Muscle layer of colon (tissue), 2 donors: ENCODE measurements around the gene SPIC.

Experiments
- H3K27ac ChIP-seq: one replicate; pipeline ENCODE4 v1.7.0; 2013; ENCODE audit warnings: low read depth, mild to moderate bottlenecking, low read length, moderate library complexity
- H3K27me3 ChIP-seq, 2 donors: one replicate each; pipeline ENCODE4 v1.7.0; 2013; ENCODE audit warnings: low read length in 2 of 2, mild to moderate bottlenecking in 2 of 2; ENCODE audit not compliant: insufficient read depth in 2 of 2, control insufficient read depth in 1 of 2
- H3K36me3 ChIP-seq: one replicate; pipeline ENCODE4 v1.7.0; 2013; ENCODE audit warnings: mild to moderate bottlenecking, low read length; ENCODE audit not compliant: insufficient read depth
- H3K4me1 ChIP-seq: one replicate; pipeline ENCODE4 v1.7.0; 2013; ENCODE audit warnings: mild to moderate bottlenecking, low read length; ENCODE audit not compliant: insufficient read depth
- H3K4me3 ChIP-seq, 2 donors: one replicate each; pipeline ENCODE4 v1.7.0; 2013; ENCODE audit warnings: low read length in 2 of 2, low read depth in 1 of 2, mild to moderate bottlenecking in 1 of 2, moderate library complexity in 1 of 2
- H3K9ac ChIP-seq: one replicate; pipeline ENCODE4 v1.7.0; 2013; ENCODE audit warnings: low read length
- H3K9me3 ChIP-seq: one replicate; pipeline ENCODE4 v1.7.0; 2013; ENCODE audit warnings: mild to moderate bottlenecking, low read length
- donor health status: abdominal sarcoma.
- donor health status: Adenocarcinoma of cecum.

Gene SPIC

DNA sequence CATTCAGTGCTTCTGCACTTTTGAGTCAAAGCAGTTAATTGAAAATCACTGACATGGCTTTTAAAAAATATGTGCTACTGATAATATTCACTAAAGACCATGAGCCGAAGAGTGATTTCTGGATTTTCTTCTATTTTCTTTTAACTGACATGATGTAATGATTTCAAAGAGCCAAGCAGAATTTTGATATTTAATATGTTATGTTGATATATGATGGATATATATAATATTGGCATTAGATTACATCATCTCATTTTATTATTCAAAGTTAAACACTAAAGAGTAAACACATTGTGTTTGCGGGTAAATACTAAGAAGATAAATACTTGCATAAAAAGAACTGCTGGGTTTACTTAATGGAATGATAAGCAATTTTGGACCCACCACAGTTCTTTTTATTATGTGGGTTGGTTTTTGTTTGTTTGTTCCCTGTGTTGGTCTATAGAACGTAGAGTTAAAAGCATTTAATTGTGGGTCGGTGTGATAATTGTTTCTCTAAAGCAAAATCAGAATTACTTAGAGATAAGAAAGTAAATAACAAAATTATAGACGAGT, 692 bp downstream of the SPIC start:
- Histone ChIP-seq H3K27ac (no peak overlapping the region), H3K36me3 (no peaks in the 10 kb centered on the region), H3K9me3 (no peaks in the 10 kb centered on the region), H3K4me3 (no peak overlapping the region), H3K27me3 (no peaks in the 10 kb centered on the region), H3K9ac (no peak overlapping the region), H3K4me1 (no peaks in the 10 kb centered on the region)

DNA sequence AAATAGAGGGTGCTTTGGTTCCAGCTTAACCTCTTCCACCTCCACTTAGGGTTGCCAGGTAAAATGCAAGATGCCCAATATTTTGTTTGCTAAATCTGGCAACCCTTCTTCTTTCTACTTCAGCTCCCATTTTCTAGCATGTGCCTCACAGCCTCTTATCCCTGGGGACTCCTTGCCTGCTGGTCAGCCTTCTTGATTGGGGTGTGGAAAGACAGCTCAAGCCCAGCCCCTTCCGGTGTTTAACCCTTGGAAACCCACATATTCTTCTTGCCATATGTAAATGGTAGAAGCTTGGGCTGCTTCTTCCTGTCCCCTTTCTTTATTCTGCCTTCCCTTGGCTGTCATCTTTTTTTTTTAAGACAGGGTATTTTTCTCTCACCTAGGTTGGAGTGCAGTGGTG, 5.7 kb downstream of the SPIC start:
- H3K4me1 ChIP-seq: no peaks in the 10 kb centered on the region
- H3K9ac ChIP-seq: no peak overlapping the region
- no peak overlapping the region for H3K27ac ChIP-seq
- no peaks in the 10 kb centered on the region for H3K27me3 ChIP-seq
- no peaks in the 10 kb centered on the region for H3K9me3 ChIP-seq
- no peaks in the 10 kb centered on the region for H3K36me3 ChIP-seq
- no peak overlapping the region for H3K4me3 ChIP-seq

- Histone ChIP-seq H3K36me3 (no peaks in the 10 kb centered on the region), H3K27me3 (no peaks in the 10 kb centered on the region), H3K4me3 (no peak overlapping the region), H3K9ac (no peak overlapping the region), H3K4me1 (no peaks in the 10 kb centered on the region), H3K9me3 (no peaks in the 10 kb centered on the region), H3K27ac (no peak overlapping the region)
These were observed 9.9 kb downstream of the SPIC start for GRCh38 chr12:101485021-101485420.

GRCh38 chr12:101488469-101488868, 13.3 kb downstream of the SPIC start:
- H3K9ac ChIP-seq: no peak overlapping the region
- H3K36me3 ChIP-seq: no peaks in the 10 kb centered on the region
- H3K4me1 ChIP-seq: no peaks in the 10 kb centered on the region
- H3K27ac ChIP-seq: no peak overlapping the region
- no peaks in the 10 kb centered on the region for H3K27me3 ChIP-seq
- no peak overlapping the region for H3K4me3 ChIP-seq
- H3K9me3 ChIP-seq: no peaks in the 10 kb centered on the region

GRCh38 chr12:101490286-101490920, 15.3 kb downstream of the SPIC start:
- Histone ChIP-seq H3K4me3 (no peak overlapping the region), H3K9me3 (no peaks in the 10 kb centered on the region), H3K4me1 (no peaks in the 10 kb centered on the region), H3K9ac (no peak overlapping the region), H3K27ac (no peak overlapping the region), H3K27me3 (no peaks in the 10 kb centered on the region), H3K36me3 (no peaks in the 10 kb centered on the region)

- no peak overlapping the region for H3K4me3 ChIP-seq
- no peaks in the 10 kb centered on the region for H3K9me3 ChIP-seq
- no peak overlapping the region for H3K9ac ChIP-seq
- no peaks in the 10 kb centered on the region for H3K36me3 ChIP-seq
- H3K27ac ChIP-seq: no peak overlapping the region
- no peaks in the 10 kb centered on the region for H3K27me3 ChIP-seq
- no peaks in the 10 kb centered on the region for H3K4me1 ChIP-seq
These were observed 16.2 kb downstream of the SPIC start for GRCh38 chr12:101491329-101491728.

DNA sequence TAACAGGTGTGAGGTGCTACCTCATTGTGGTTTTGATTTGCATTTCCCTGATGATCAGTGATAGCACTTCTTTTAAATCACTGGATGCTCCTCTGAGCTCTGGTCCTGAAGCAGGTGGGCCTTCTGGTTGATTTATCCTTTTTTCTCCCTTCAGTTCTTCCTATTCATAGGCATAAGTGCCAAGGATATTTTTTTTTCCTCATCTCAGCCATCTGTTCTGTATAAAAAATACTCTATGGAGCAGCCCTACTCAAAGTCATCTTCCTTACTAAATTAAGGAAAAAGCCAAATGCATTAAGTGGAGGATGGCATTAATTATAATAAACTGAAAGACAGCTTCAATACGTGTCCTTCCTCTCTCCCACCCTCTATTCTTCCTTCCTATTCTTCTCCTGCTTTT, 18.4 kb downstream of the SPIC start:
- Histone ChIP-seq H3K4me3 (no peak overlapping the region), H3K9me3 (no peaks in the 10 kb centered on the region), H3K27me3 (no peaks in the 10 kb centered on the region), H3K9ac (no peak overlapping the region), H3K4me1 (no peaks in the 10 kb centered on the region), H3K27ac (no peak overlapping the region), H3K36me3 (no peaks in the 10 kb centered on the region)

DNA sequence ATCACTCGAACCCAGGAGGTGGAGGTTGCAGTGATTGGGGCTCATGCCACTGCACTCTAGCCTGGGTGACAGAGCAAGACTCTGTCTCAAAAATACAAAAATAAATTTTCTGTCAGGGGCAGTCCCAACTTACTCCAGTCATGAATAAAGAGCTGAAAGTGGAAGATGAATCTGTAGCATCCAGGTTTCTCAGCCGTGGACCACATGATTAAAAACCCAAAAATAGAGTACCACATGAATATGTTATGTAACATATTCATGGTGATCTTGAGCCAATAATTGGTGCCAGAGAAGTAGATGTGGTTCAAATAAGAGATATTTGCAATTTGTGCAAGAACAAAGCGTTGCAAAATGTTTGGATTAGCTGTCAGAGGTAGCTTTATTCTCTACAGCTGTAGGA, 23.1 kb downstream of the SPIC start:
- Histone ChIP-seq H3K36me3 (no peaks in the 10 kb centered on the region), H3K9me3 (no peaks in the 10 kb centered on the region), H3K27ac (no peak overlapping the region), H3K27me3 (no peaks in the 10 kb centered on the region), H3K4me3 (no peak overlapping the region), H3K9ac (no peak overlapping the region), H3K4me1 (no peaks in the 10 kb centered on the region)

GRCh38 chr12:101501410-101501995, 26.4 kb downstream of the SPIC start:
- H3K27ac ChIP-seq: no peak overlapping the region

GRCh38 chr12:101521136-101521535, 46.0 kb downstream of the SPIC start:
- no peaks in the 10 kb centered on the region for H3K9me3 ChIP-seq
- no peak overlapping the region for H3K27ac ChIP-seq
- no peaks in the 10 kb centered on the region for H3K27me3 ChIP-seq
- no peaks in the 10 kb centered on the region for H3K4me1 ChIP-seq
- H3K36me3 ChIP-seq: no peaks in the 10 kb centered on the region
- no peak overlapping the region for H3K4me3 ChIP-seq
- H3K9ac ChIP-seq: no peak overlapping the region

More at GRCh38 chr12:101501410-101501995, 26.4 kb downstream of the SPIC start:
- Histone ChIP-seq H3K4me1 (no peaks in the 10 kb centered on the region), H3K9ac (no peak overlapping the region), H3K36me3 (no peaks in the 10 kb centered on the region), H3K27me3 (no peaks in the 10 kb centered on the region), H3K9me3 (no peaks in the 10 kb centered on the region), H3K4me3 (no peak overlapping the region)

DNA sequence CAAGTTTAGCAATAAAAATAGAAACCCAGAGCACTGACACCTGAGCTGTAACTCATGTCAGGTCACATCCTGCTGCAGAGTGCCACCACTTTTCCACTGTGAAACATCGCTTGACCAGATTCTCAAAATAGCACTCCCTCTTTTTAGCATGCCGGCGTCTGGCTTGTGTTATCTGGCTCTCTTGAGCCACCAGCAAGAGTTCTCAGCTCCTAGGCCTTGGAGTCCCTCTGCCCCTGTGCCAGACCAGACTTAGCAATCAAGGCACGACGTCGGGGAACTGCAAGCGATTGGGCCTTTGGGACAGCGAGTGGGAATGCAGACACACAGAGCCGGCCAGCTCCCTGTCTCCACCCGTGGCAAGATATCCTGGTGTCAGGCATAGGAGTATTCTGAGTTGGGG, 52.5 kb downstream of the SPIC start:
- no peaks in the 10 kb centered on the region for H3K36me3 ChIP-seq
- H3K27ac ChIP-seq: no peak overlapping the region

More for the DNA sequence above, 52.5 kb downstream of the SPIC start:
- H3K4me3 ChIP-seq: no peak overlapping the region
- no peak overlapping the region for H3K9ac ChIP-seq
- H3K27me3 ChIP-seq: no peaks in the 10 kb centered on the region
- no peaks in the 10 kb centered on the region for H3K4me1 ChIP-seq
- no peaks in the 10 kb centered on the region for H3K9me3 ChIP-seq
